NCI-H1105 (cell line): ENCODE results near the gene ANO2.
"Not testable (repeated sequence)": the region's sequence is repeated elsewhere in the genome, so short reads cannot be mapped to it uniquely, and the experiment has no call there.

ENCODE experiments used
- DNase-seq: peaks from one replicate; lab custom pipeline; 2025; lab: John Stamatoyannopoulos, UW

Gene ANO2

DNA sequence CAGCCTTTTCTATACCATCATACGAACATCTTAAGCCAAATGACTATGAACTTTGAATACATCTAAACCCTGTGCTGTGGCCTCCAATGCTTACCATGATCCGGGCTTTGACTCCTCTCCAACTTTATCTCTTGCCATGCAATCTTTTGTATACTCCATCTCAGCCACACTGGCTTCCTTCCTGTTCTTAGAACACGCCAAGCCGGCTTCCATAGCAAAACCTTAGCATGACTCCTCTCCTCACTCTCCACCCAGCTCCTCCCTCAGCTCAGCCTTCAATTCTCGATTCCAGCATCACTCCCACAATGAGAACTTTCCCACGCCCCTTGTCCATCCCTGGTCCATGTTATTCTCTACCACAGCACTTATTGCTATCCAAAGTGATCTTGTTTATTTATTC is 284.8 kb downstream of the ANO2 start:
- DNase-seq, result no peak

GRCh38 chr12:5658339-5658941 is 286.6 kb downstream of the ANO2 start:
- not testable (repeated sequence) for DNase-seq

DNA sequence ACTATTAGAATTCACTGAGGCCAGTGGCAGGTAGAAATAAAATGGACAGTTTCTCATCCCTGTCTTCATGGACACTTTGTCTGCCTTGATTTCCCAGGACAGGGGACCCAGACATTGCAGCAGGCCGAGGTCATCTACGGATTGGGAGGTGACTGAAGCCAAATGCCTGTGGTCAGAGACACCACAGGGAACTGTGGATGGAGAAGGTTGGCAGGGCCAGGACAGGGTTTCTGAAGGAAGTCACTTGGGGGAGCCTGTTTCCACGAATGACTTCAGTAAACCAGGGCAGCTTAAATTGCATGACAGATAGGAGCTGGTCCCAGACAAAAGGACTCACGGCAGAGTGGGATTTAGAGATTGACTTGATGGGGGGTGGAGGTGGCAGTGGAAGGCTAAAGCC is 288.2 kb downstream of the ANO2 start:
- DNase-seq, result no peak

DNA sequence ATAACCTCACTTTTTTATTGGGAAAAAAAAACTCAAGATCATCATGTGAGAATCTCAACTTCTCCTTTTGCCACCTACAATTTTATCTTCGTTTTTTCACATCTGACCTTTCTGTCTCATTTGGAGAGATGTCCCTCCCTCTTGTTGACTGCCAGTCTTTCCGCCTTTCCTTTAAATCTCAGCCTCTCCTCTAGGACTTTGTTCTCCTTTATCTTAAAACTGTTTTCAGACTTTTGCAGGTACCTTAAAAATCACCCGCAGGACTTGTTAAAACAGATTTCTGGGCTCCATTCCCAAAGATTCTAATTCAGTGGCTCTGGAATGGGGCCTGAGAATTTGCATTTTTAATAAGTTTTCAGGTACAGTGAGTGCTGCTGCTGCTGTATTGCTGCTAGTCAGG is 289.9 kb downstream of the ANO2 start:
- DNase-seq, result no peak

GRCh38 chr12:5654019-5654418 is 291.0 kb downstream of the ANO2 start:
- DNase-seq, result no peak

DNA sequence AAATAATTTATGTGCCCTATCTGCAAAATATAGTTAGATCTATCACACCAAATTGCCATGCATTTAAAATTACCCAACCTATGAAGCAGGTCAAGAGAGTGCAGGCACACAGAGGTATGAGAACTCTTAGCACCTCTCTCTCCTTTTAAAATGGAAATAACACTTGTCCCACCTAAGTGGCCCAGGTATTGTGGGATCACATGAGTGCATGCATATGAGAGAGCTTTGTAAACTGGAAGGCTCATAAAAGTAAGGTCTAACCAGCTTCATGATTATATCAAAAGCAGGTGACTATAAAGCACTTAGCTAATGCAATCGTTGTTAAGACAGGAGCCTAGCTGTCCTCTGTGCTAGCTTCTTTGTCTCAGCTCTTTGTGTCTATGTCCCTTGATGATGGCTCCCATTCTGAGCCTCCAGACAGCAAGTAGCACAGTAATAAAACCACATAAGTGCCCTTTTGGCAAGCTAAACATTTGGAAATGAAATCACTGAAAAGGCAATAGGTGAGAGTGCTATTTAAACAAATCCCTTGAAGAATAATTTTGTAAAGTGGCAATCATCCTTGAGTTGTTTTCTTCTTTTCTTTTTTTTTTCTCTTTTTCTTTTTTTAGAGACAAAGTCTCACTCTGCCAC is 294.1 kb downstream of the ANO2 start:
- DNase-seq, result peak; percentile 97

DNA sequence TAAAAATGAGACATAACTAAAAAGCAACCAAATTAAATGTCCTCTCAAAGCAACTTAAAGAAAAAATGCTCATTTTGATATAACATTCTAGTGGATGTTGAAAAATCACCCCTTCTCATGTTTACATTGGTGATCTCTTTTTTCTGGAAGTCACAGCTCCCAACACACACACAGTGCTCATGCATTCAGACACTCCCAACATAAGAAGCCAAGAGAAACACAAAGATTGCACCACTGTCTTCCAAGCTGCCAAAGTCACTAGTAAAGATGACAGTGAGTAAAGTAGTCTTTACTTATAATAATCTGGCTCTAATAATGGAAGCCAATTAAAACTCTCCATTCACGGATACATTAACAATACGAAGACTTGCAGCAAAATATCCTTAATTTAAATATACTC is 294.8 kb downstream of the ANO2 start:
- DNase-seq, result no peak

DNA sequence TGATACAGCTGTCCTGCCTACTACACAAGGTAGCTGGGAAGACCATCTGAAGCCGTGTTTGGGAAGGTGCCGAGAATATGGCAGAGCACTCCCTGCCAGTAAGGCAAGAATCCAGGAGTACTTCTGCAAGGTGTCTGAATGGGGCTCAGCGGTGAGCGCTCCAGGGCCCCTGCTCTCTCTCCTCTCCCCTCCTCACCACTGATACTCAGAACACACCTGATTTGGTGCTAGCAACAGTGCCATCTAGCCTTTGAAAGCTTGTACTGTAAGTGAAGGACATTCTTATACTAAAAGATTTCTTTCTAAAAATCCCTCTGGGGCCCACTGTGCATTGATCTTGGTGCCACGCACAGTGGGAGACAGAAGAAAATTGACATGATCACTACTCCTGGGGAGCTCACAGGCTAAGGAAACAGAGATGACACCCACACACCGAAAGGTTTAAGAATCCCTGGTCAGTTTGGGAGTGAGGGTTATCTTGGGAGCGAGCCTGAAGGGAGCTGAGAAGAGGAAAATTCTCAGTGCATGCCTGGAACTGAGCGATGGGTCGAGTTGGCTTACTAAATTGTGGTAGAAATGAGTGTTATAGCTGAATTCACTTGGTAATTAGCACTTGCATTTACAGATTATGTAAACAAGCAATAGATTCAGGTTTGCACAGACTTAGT is 296.2 kb downstream of the ANO2 start:
- peak; percentile 86 for DNase-seq

GRCh38 chr12:5643266-5643665 is 301.8 kb downstream of the ANO2 start:
- DNase-seq, result no peak

DNA sequence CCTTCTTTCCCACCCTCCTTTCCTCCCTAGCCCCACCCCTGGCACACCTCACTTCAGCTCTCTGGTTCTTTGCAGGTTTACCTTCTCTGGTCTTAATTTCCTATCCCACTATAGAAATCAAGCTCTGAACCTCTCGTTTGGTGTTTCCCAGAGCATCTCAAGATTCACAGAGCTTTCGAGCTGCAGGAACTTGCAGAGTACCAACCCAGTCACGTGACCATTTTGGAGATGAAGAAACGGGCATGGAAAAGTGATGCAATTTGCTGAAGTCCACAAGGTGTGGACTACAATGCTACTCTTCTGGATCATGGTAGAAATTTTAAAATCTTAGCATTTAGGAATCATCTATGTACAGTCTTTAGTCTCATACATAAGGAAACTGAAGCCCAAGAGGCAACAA is 307.4 kb downstream of the ANO2 start:
- DNase-seq, result no peak

GRCh38 chr12:5636907-5637306 is 308.2 kb downstream of the ANO2 start:
- DNase-seq, result no peak

DNA sequence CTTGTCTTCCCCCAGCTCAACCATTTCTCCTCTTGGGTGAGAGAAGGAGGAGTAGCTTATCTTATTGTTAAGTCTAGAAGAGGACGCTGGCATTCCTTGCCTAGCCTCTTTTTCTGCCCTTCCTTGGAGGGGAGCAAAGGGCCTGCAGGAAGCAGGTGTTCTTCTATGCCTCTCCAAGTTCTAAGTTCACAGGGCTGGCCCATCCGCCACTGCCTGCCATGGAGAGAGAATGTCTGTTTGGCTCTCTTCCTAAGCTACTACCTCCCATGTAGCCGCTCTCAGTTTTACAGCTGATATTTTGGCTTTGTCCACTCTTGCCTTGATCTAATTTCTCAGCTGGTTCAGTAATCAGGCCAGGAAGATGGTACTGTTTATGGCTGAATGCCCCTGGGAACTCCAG is 312.0 kb downstream of the ANO2 start:
- no peak for DNase-seq

DNA sequence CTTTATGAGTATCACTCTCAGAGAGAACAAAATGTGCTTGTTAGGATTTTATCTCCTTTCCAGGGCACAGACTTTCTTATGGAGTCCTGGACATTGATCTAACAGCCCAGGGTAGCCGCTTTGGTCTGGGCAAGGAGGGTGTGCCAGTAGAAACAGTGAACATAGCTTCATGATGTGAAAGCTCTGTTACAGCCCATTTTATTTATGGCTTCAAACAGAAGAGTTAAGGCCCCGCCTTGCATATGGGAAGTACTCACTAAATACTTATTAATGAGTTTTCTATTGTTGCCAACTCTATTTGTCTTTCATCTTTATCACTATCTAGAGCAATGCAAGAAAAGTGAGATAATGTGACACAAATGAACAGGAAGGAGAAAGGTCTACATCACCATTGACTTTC is 312.6 kb downstream of the ANO2 start:
- no peak for DNase-seq

DNA sequence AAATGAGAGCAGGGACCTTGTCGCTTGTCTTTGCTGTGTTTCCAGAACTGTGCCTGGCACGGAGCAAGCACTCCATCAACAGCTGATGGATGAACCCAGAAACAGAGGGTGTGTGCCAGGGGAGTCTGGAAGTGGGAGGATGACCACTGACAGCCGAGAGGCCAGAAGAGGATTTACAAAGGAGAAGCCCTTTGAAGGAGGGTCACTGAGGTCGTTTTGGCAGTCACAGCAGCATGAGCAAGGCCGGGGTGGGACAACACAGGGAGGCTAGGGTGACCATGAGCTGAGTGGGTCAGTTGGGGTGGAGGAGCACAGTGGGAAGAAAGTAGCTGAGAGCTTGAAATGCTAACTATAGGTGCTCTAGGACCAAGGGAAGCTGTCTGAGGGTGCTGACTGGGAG is 313.6 kb downstream of the ANO2 start:
- DNase-seq, result no peak

- no peak for DNase-seq
Observed at GRCh38 chr12:5630726-5631125, 314.3 kb downstream of the ANO2 start.

- DNase-seq, result no peak
Observed at GRCh38 chr12:5628501-5628900, 316.6 kb downstream of the ANO2 start.

- DNase-seq, result no peak
Observed at GRCh38 chr12:5627053-5627630, 317.9 kb downstream of the ANO2 start.

- no peak for DNase-seq
Observed at GRCh38 chr12:5626151-5626550, 318.9 kb downstream of the ANO2 start.

- DNase-seq, result no peak
Observed at GRCh38 chr12:5624486-5625272, 320.4 kb downstream of the ANO2 start.

- no peak for DNase-seq
Observed at GRCh38 chr12:5623411-5623810, 321.6 kb downstream of the ANO2 start.

GRCh38 chr12:5622280-5622679 is 322.8 kb downstream of the ANO2 start:
- no peak for DNase-seq

DNA sequence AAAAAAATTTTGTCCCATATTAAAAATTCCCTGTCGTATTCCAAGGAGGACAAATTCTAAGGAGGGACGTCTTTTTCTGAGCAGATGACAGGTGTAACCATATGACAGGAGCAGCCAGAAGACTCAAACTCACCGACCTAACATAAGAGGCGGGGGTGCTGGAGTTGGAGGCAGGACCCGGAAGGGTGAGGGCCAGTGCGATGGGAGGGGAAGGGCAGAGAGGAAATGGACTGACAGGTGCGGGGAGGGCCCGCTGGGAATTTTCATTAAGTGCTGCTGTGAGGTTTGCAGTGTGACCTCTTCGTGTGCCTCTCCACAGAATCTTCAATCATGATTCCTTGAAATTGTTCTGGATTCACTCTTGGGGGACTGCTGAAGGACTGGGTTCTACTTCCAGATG is 323.7 kb downstream of the ANO2 start:
- DNase-seq, result no peak

GRCh38 chr12:5620896-5621295 is 324.2 kb downstream of the ANO2 start:
- no peak for DNase-seq
